H9 (cell line): ENCODE results near the gene GAN. TPM values are rescaled to one million over a fixed set of nuclear protein-coding genes. Genes with fewer than 3 reads are reported as not detected.

Source experiments
- DNase-seq: peaks from one replicate; pipeline ENCODE4 v3.0.0-alpha.2; 2017
- H2AFZ ChIP-seq: one replicate; pipeline ENCODE4 v1.6.1; 2013; ENCODE audit warnings: mild to moderate bottlenecking, low read length, control low read depth, moderate library complexity
- H2AK5ac ChIP-seq: 2 replicates; pipeline ENCODE4 v1.6.1; 2013; ENCODE audit warnings: low read length, control low read depth, mixed read lengths; ENCODE audit not compliant: insufficient read length
- H2BK120ac ChIP-seq: one replicate; pipeline ENCODE4 v1.6.1; 2013; ENCODE audit warnings: low read depth, mild to moderate bottlenecking, low read length, control low read depth, inconsistent platforms; ENCODE audit not compliant: poor library complexity, severe bottlenecking
- H2BK12ac ChIP-seq: 2 replicates; pipeline ENCODE4 v1.6.1; 2013; ENCODE audit warnings: low read length, control low read depth, mixed read lengths, low read depth; ENCODE audit not compliant: insufficient read length
- H2BK15ac ChIP-seq: 2 replicates; pipeline ENCODE4 v1.6.1; 2013; ENCODE audit warnings: low read depth, low read length, control low read depth
- H2BK20ac ChIP-seq: one replicate; pipeline ENCODE4 v1.6.1; 2013; ENCODE audit warnings: low read depth, mild to moderate bottlenecking, low read length, control low read depth, inconsistent platforms; ENCODE audit not compliant: poor library complexity, severe bottlenecking
- H2BK5ac ChIP-seq: 2 replicates; pipeline ENCODE4 v1.6.1; 2013; ENCODE audit warnings: low read length, control low read depth, mixed read lengths; ENCODE audit not compliant: insufficient read length
- H3K14ac ChIP-seq: 2 replicates; pipeline ENCODE4 v1.6.1; 2013; ENCODE audit warnings: low read length, control low read depth; ENCODE audit not compliant: insufficient read depth
- H3K18ac ChIP-seq: 2 replicates; pipeline ENCODE4 v1.6.1; 2013; ENCODE audit warnings: low read depth, mild to moderate bottlenecking, mixed read lengths, low read length, control low read depth; ENCODE audit not compliant: insufficient read length
- H3K23ac ChIP-seq: 2 replicates; pipeline ENCODE4 v1.6.1; 2013; ENCODE audit warnings: low read length, control low read depth, mixed read lengths, low read depth; ENCODE audit not compliant: insufficient read length
- H3K23me2 ChIP-seq: 2 replicates; pipeline ENCODE4 v1.6.1; 2013; ENCODE audit warnings: low read depth, mild to moderate bottlenecking, mixed read lengths, low read length, control low read depth; ENCODE audit not compliant: insufficient read length, poor library complexity, severe bottlenecking
- H3K27ac ChIP-seq: 2 replicates; pipeline ENCODE4 v1.5.1; 2013; ENCODE audit warnings: low read length, control low read depth, mixed read lengths, low read depth; ENCODE audit not compliant: insufficient read length
- H3K27me3 ChIP-seq: 2 replicates; pipeline ENCODE4 v1.6.1; 2013; ENCODE audit warnings: low read length, control low read depth, inconsistent platforms; ENCODE audit not compliant: insufficient read depth
- H3K4ac ChIP-seq: 2 replicates; pipeline ENCODE4 v1.6.1; 2013; ENCODE audit warnings: low read depth, mild to moderate bottlenecking, control low read depth, inconsistent platforms, low read length, moderate library complexity
- H3K4me1 ChIP-seq: 2 replicates; pipeline ENCODE4 v1.6.1; 2013; ENCODE audit warnings: low read length, control low read depth, inconsistent platforms; ENCODE audit not compliant: insufficient read depth
- H3K4me2 ChIP-seq: 2 replicates; pipeline ENCODE4 v1.6.1; 2013; ENCODE audit warnings: low read length, control low read depth, mixed read lengths; ENCODE audit not compliant: insufficient read length, insufficient read depth
- H3K56ac ChIP-seq: 2 replicates; pipeline ENCODE4 v1.6.1; 2013; ENCODE audit warnings: low read depth, mild to moderate bottlenecking, mixed read lengths, low read length, control low read depth; ENCODE audit not compliant: insufficient read length
- H3K79me1 ChIP-seq: 2 replicates; pipeline ENCODE4 v1.6.1; 2013; ENCODE audit warnings: low read depth, mild to moderate bottlenecking, moderate library complexity, low read length, control low read depth, inconsistent platforms; ENCODE audit not compliant: insufficient read depth, poor library complexity, severe bottlenecking
- H3K79me2 ChIP-seq: 2 replicates; pipeline ENCODE4 v1.6.1; 2013; ENCODE audit warnings: low read length, control low read depth, inconsistent platforms; ENCODE audit not compliant: insufficient read depth
- H3K9ac ChIP-seq: 2 replicates; pipeline ENCODE4 v1.6.1; 2013; ENCODE audit warnings: low read length, control low read depth, mixed read lengths; ENCODE audit not compliant: insufficient read length; ENCODE audit errors: extremely low read depth
- H3K9me3 ChIP-seq: one replicate; pipeline ENCODE4 v1.6.1; 2013; ENCODE audit warnings: low read depth, low read length, inconsistent platforms; ENCODE audit not compliant: control insufficient read depth
- H3T11ph ChIP-seq: one replicate; pipeline ENCODE4 v1.6.1; 2013; ENCODE audit warnings: mild to moderate bottlenecking, low read length, control low read depth, inconsistent platforms
- H4K20me1 ChIP-seq: one replicate; pipeline ENCODE4 v1.6.1; 2013; ENCODE audit not compliant: control insufficient read depth, insufficient read length, insufficient read depth
- H4K5ac ChIP-seq: 2 replicates; pipeline ENCODE4 v1.6.1; 2013; ENCODE audit warnings: low read depth, mild to moderate bottlenecking, mixed read lengths, low read length, control low read depth; ENCODE audit not compliant: insufficient read length
- H4K8ac ChIP-seq: replicated peaks from 2 replicates; pipeline ENCODE4 v1.6.1; 2013; ENCODE audit warnings: low read length, control low read depth, mixed read lengths, low read depth; ENCODE audit not compliant: insufficient read length
- H4K91ac ChIP-seq: 2 replicates; pipeline ENCODE4 v1.6.1; 2013; ENCODE audit warnings: low read depth, mild to moderate bottlenecking, moderate library complexity, mixed read lengths, low read length, control low read depth; ENCODE audit not compliant: insufficient read length
- H3K27ac Mint-ChIP-seq, 3 experiments: 2 replicates in 2 of 3; 3 replicates in 1 of 3; pipeline ENCODE4 v1.8.0; 2020 to 2021; ENCODE audit warnings: mixed read lengths in 3 of 3, mild to moderate bottlenecking in 1 of 3, moderate library complexity in 1 of 3
- H3K27me3 Mint-ChIP-seq: 2 replicates; pipeline ENCODE4 v1.8.0; 2021; ENCODE audit warnings: low read depth, mild to moderate bottlenecking, moderate library complexity, mixed read lengths
- H3K36me3 Mint-ChIP-seq, 3 experiments: 2 replicates in 2 of 3; 3 replicates in 1 of 3; pipeline ENCODE4 v1.8.0; 2020 to 2021; ENCODE audit warnings: low read depth in 3 of 3, mixed read lengths in 3 of 3; ENCODE audit not compliant: insufficient read depth in 1 of 3
- H3K4me1 Mint-ChIP-seq, 2 experiments: 2 replicates each; pipeline ENCODE4 v1.8.0; 2020; ENCODE audit warnings: mixed read lengths in 2 of 2
- H3K4me3 Mint-ChIP-seq, 2 experiments: 2 replicates in 1 of 2; 3 replicates in 1 of 2; pipeline ENCODE4 v1.8.0; 2020 to 2021; ENCODE audit warnings: mild to moderate bottlenecking in 2 of 2, mixed read lengths in 2 of 2, moderate library complexity in 1 of 2
- H3K9me3 Mint-ChIP-seq, 2 experiments: 2 replicates in 1 of 2; 3 replicates in 1 of 2; pipeline ENCODE4 v1.8.0; 2020; ENCODE audit warnings: mild to moderate bottlenecking in 2 of 2, mixed read lengths in 2 of 2, moderate library complexity in 1 of 2
- WGBS: extraction: QIAGEN DNeasy Blood & Tissue Kit; methylation state at CpG from one replicate; pipeline ENCODE4 v1.1.7; 2013; ENCODE audit warnings: missing lambda C conversion rate, low lambda C conversion rate, mixed read lengths; ENCODE audit not compliant: insufficient read length; ENCODE audit errors: extremely low coverage; 5-methylcytosine and 5-hydroxymethylcytosine counted together
- total RNA-seq: library from RNA; stranded (reverse); gene quantifications from 2 replicates; pipeline ENCODE4 v1.2.1, GENCODE V29; 2021
- TF ChIP-seq, protein P1 (sequence below): fragments of 200-600 bp; sonication (generic); conservative IDR thresholded peaks from 3 replicates; pipeline ENCODE4 v1.8.0; 2021; ENCODE audit warnings: antibody characterized with exemption, mild to moderate bottlenecking

Gene GAN
- total RNA-seq, 1 experiment from 2014 or later = 20.9 TPM

DNA sequence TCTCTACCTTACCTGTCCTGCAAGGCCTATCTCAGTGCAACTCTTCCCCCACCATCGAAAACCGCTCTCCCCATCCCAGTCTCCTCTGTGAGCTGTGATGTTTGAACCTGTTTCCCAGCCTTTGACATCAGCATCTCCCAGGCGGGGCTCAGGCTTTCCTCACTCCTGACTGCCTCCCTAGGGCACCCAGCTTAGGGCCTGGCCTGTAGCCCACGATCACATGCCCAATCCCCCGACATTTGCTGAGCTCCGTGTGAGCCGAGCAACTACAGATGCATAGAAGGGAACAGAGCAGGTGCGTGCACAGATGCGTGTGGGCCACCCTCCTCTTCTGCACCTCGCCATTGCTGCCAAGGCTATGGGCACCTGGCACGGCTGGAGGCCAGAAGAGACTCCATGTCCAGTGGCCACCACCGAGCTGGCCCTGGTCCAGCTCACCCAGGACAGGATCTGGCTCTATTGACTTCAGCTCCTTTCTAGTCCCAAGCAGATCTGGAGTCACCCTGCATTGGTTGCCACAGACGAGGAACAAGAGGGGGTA is 94.3 kb downstream of the GAN start:
- Histone ChIP-seq H3K23me2 (no peaks in the 10 kb centered on the region), H3K9me3 (no peaks in the 10 kb centered on the region), H4K91ac (no peak overlapping the region), H3K79me1 (no peaks in the 10 kb centered on the region), H3K27me3 (no peaks in the 10 kb centered on the region), H4K8ac (no peak overlapping the region), H3K4ac (no peak overlapping the region), H3K27ac (no peak overlapping the region), H3K9ac (no peak overlapping the region), H2BK20ac (no peak overlapping the region), H3K4me1 (no peaks in the 10 kb centered on the region), H4K5ac (no peak overlapping the region), H3K14ac (no peak overlapping the region), H4K20me1 (no peaks in the 10 kb centered on the region), H2BK120ac (no peak overlapping the region), H3K79me2 (no peaks in the 10 kb centered on the region), H2BK5ac (no peak overlapping the region), H2AFZ (no peak overlapping the region), H3K23ac (no peak overlapping the region), H3K56ac (no peak overlapping the region), H2AK5ac (no peak overlapping the region), H2BK15ac (no peak overlapping the region), H3T11ph (no peak overlapping the region), H3K4me2 (no peak overlapping the region), H3K18ac (no peak overlapping the region), H2BK12ac (no peak overlapping the region)
- TF ChIP-seq, protein P1, sequence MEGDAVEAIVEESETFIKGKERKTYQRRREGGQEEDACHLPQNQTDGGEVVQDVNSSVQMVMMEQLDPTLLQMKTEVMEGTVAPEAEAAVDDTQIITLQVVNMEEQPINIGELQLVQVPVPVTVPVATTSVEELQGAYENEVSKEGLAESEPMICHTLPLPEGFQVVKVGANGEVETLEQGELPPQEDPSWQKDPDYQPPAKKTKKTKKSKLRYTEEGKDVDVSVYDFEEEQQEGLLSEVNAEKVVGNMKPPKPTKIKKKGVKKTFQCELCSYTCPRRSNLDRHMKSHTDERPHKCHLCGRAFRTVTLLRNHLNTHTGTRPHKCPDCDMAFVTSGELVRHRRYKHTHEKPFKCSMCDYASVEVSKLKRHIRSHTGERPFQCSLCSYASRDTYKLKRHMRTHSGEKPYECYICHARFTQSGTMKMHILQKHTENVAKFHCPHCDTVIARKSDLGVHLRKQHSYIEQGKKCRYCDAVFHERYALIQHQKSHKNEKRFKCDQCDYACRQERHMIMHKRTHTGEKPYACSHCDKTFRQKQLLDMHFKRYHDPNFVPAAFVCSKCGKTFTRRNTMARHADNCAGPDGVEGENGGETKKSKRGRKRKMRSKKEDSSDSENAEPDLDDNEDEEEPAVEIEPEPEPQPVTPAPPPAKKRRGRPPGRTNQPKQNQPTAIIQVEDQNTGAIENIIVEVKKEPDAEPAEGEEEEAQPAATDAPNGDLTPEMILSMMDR = no peak
- no peak overlapping the region for H3K27ac Mint-ChIP-seq
- peaks cover 0 to 4% of the 10 kb centered on the region in 2 experiments; a peak in 2 of 5 replicates for H3K9me3 Mint-ChIP-seq
- no peak overlapping the region for H3K4me3 Mint-ChIP-seq
- WGBS = no CpG with 5 or more reads among the region's 13 CpGs
- DNase-seq = no peak
- peaks cover 10 to 11% of the 10 kb centered on the region in 2 experiments for H3K4me1 Mint-ChIP-seq
- no peaks in the 10 kb centered on the region for H3K36me3 Mint-ChIP-seq
- H3K27me3 Mint-ChIP-seq = peaks cover 13% of the 10 kb centered on the region
